BLaER1 treated with 17β-estradiol and CSF1 and Interleukin-3, amounts not matched to agents 10 nM and 100 nM (cell line): ENCODE results near the gene DMRT3.
A peak's percentile ranks its signal among the peaks of the same experiment; 100 is the strongest.

Source experiments
- H3K27ac ChIP-seq, 11 experiments: shearing (Covaris generic); formaldehyde crosslinking; 2 replicates each; pipeline ENCODE4 v1.8.1; 2022
- H3K27me3 ChIP-seq, 11 experiments: shearing (Covaris generic); formaldehyde crosslinking; 2 replicates each; pipeline ENCODE4 v1.8.1; 2022
- H3K36me3 ChIP-seq, 11 experiments: shearing (Covaris generic); formaldehyde crosslinking; 2 replicates each; pipeline ENCODE4 v1.8.1; 2022
- H3K4me1 ChIP-seq, 10 experiments: shearing (Covaris generic); formaldehyde crosslinking; 2 replicates each; pipeline ENCODE4 v1.8.1; 2022
- H3K4me2 ChIP-seq, 11 experiments: shearing (Covaris generic); formaldehyde crosslinking; 2 replicates each; pipeline ENCODE4 v1.8.1; 2022
- H3K4me3 ChIP-seq, 10 experiments: shearing (Covaris generic); formaldehyde crosslinking; 2 replicates each; pipeline ENCODE4 v1.8.1; 2022
- H3K9ac ChIP-seq, 11 experiments: shearing (Covaris generic); formaldehyde crosslinking; 2 replicates each; pipeline ENCODE4 v1.8.1; 2022
- H3K9me3 ChIP-seq, 11 experiments: shearing (Covaris generic); formaldehyde crosslinking; replicated peaks in 1 of 11; 2 replicates each; pipeline ENCODE4 v1.8.1; 2022
- H4K20me1 ChIP-seq, 11 experiments: shearing (Covaris generic); formaldehyde crosslinking; 2 replicates each; pipeline ENCODE4 v1.8.1; 2022
- Cebpa-rat ChIP-seq, 11 experiments: shearing (Covaris generic); IDR thresholded peaks; 2 replicates each; pipeline ENCODE4 v1.8.1; 2022

The DMRT3 gene

GRCh38 chr9:967903-968641 is 8.4 kb upstream of the DMRT3 start:
- H3K36me3 ChIP-seq, result no peaks in the 10 kb centered on the region; a peak in 1 of 22 replicates
- H3K4me2 ChIP-seq, result peak overlapping the region in 7 of 11 experiments; percentile 5 to 49 (median 33); a peak in 7 of 22 replicates
- no peak overlapping the region for H3K9ac ChIP-seq
- no peak for TF ChIP-seq Cebpa-rat (IDR thresholded peaks at IDR 0.05)
- no peak overlapping the region for H3K27ac ChIP-seq
- peaks cover 11 to 43% (median 33%) of the 10 kb centered on the region in 10 experiments for H3K4me1 ChIP-seq
- H4K20me1 ChIP-seq, result no peaks in the 10 kb centered on the region
- H3K9me3 ChIP-seq, result peaks cover 32 to 38% (median 36%) of the 10 kb centered on the region in 11 experiments
- peaks cover 6 to 32% (median 14%) of the 10 kb centered on the region in 11 experiments; a peak in 15 of 22 replicates for H3K27me3 ChIP-seq
- no peak overlapping the region for H3K4me3 ChIP-seq

- no peak overlapping the region for H3K4me3 ChIP-seq
These were observed 6.9 kb upstream of the DMRT3 start for GRCh38 chr9:969310-970150.

GRCh38 chr9:970151-970996 is 6.1 kb upstream of the DMRT3 start:
- H4K20me1 ChIP-seq, result no peaks in the 10 kb centered on the region
- H3K27ac ChIP-seq, result no peak overlapping the region
- peaks cover 29 to 55% (median 37%) of the 10 kb centered on the region in 11 experiments for H3K27me3 ChIP-seq
- no peak overlapping the region for H3K4me3 ChIP-seq
- no peak overlapping the region for H3K4me2 ChIP-seq
- H3K4me1 ChIP-seq, result peaks cover 11 to 20% (median 14%) of the 10 kb centered on the region in 10 experiments; a peak in 19 of 20 replicates
- TF ChIP-seq Cebpa-rat (IDR thresholded peaks at IDR 0.05), result no peak
- H3K9ac ChIP-seq, result no peak overlapping the region
- peaks cover 55 to 61% (median 59%) of the 10 kb centered on the region in 11 experiments for H3K9me3 ChIP-seq
- H3K36me3 ChIP-seq, result no peaks in the 10 kb centered on the region; a peak in 1 of 22 replicates

More at GRCh38 chr9:969310-970150, 6.9 kb upstream of the DMRT3 start:
- no peak overlapping the region for H3K4me2 ChIP-seq
- H4K20me1 ChIP-seq, result no peaks in the 10 kb centered on the region
- H3K9ac ChIP-seq, result no peak overlapping the region
- no peaks in the 10 kb centered on the region; a peak in 1 of 22 replicates for H3K36me3 ChIP-seq
- no peak for TF ChIP-seq Cebpa-rat (IDR thresholded peaks at IDR 0.05)
- peaks cover 21 to 47% (median 29%) of the 10 kb centered on the region in 11 experiments for H3K27me3 ChIP-seq
- H3K4me1 ChIP-seq, result peaks cover 11 to 29% (median 20%) of the 10 kb centered on the region in 10 experiments
- H3K27ac ChIP-seq, result no peak overlapping the region
- peaks cover 46 to 52% (median 51%) of the 10 kb centered on the region in 11 experiments for H3K9me3 ChIP-seq

GRCh38 chr9:971901-972500 is 4.5 kb upstream of the DMRT3 start:
- Histone ChIP-seq H3K4me3 (no peak overlapping the region), H3K4me2 (no peak overlapping the region), H3K27me3 (peaks cover 40 to 71% (median 53%) of the 10 kb centered on the region in 11 experiments), H3K9ac (no peak overlapping the region), H3K36me3 (no peaks in the 10 kb centered on the region; a peak in 1 of 22 replicates), H3K27ac (no peak overlapping the region), H4K20me1 (no peaks in the 10 kb centered on the region), H3K9me3 (peaks cover 69 to 77% (median 75%) of the 10 kb centered on the region in 11 experiments), H3K4me1 (peaks cover 5 to 12% (median 8%) of the 10 kb centered on the region in 10 experiments; a peak in 19 of 20 replicates)
- no peak for TF ChIP-seq Cebpa-rat (IDR thresholded peaks at IDR 0.05)

- peaks cover 0 to 5% (median 1%) of the 10 kb centered on the region in 10 experiments; a peak in 3 of 20 replicates for H3K4me1 ChIP-seq
- H3K4me2 ChIP-seq, result no peak overlapping the region
- no peak overlapping the region for H3K9ac ChIP-seq
- no peak for TF ChIP-seq Cebpa-rat (IDR thresholded peaks at IDR 0.05)
- peaks cover 47 to 78% (median 60%) of the 10 kb centered on the region in 11 experiments for H3K27me3 ChIP-seq
- H3K27ac ChIP-seq, result no peak overlapping the region
- H3K36me3 ChIP-seq, result no peaks in the 10 kb centered on the region; a peak in 1 of 22 replicates
- H3K4me3 ChIP-seq, result no peak overlapping the region
- H3K9me3 ChIP-seq, result peaks cover 76 to 84% (median 82%) of the 10 kb centered on the region in 11 experiments
- H4K20me1 ChIP-seq, result no peaks in the 10 kb centered on the region
These were observed 3.8 kb upstream of the DMRT3 start for GRCh38 chr9:972501-973294.

GRCh38 chr9:973295-973834 is 3.1 kb upstream of the DMRT3 start:
- no peak for TF ChIP-seq Cebpa-rat (IDR thresholded peaks at IDR 0.05)
- Histone ChIP-seq H3K27ac (no peak overlapping the region), H3K4me1 (no peaks in the 10 kb centered on the region), H3K9ac (no peak overlapping the region), H3K4me2 (no peak overlapping the region), H3K36me3 (no peaks in the 10 kb centered on the region; a peak in 1 of 22 replicates), H4K20me1 (no peaks in the 10 kb centered on the region), H3K4me3 (no peak overlapping the region), H3K27me3 (peaks cover 48 to 78% (median 64%) of the 10 kb centered on the region in 11 experiments), H3K9me3 (peaks cover 82 to 90% (median 85%) of the 10 kb centered on the region in 11 experiments)
